GM21717 (cell line): Measurements from ENCODE around the gene RFX3.

Experiments used
- ATAC-seq: cut with Tn5 transposase; IDR thresholded peaks from one replicate; pipeline ENCODE4 v1.9.1; 2021; ENCODE audit warnings: mild to moderate bottlenecking, moderate library complexity; ENCODE audit not compliant: unreplicated experiment

RFX3 gene

GRCh38 chr9:3290231-3290840, 235.5 kb downstream of the RFX3 start:
- no peak for ATAC-seq

- ATAC-seq: no peak
These were observed 237.1 kb downstream of the RFX3 start for GRCh38 chr9:3288686-3289085.

- ATAC-seq: no peak
These were observed 240.2 kb downstream of the RFX3 start for GRCh38 chr9:3285365-3286161.

GRCh38 chr9:3282365-3282764, 243.4 kb downstream of the RFX3 start:
- ATAC-seq: no peak

GRCh38 chr9:3281399-3281798, 244.4 kb downstream of the RFX3 start:
- ATAC-seq: no peak

GRCh38 chr9:3277200-3277599, 248.6 kb downstream of the RFX3 start:
- ATAC-seq: peak; percentile 68

GRCh38 chr9:3271581-3271980, 254.2 kb downstream of the RFX3 start:
- no peak for ATAC-seq

GRCh38 chr9:3271157-3271556, 254.6 kb downstream of the RFX3 start:
- ATAC-seq: no peak

GRCh38 chr9:3268223-3268622, 257.6 kb downstream of the RFX3 start:
- no peak for ATAC-seq

- no peak for ATAC-seq
These were observed 262.1 kb downstream of the RFX3 start for GRCh38 chr9:3263698-3264097.

GRCh38 chr9:3262826-3263529, 262.8 kb downstream of the RFX3 start:
- ATAC-seq: no peak

GRCh38 chr9:3261484-3261883, 264.3 kb downstream of the RFX3 start:
- no peak for ATAC-seq

- ATAC-seq: no peak
These were observed 269.1 kb downstream of the RFX3 start for GRCh38 chr9:3256571-3257330.

GRCh38 chr9:3251309-3251708, 274.5 kb downstream of the RFX3 start:
- no peak for ATAC-seq

GRCh38 chr9:3250741-3251140, 275.1 kb downstream of the RFX3 start:
- ATAC-seq: no peak

- ATAC-seq: no peak
These were observed 278.6 kb downstream of the RFX3 start for GRCh38 chr9:3247211-3247610.

- no peak for ATAC-seq
These were observed 279.6 kb downstream of the RFX3 start for GRCh38 chr9:3246241-3246640.

GRCh38 chr9:3244963-3245653, 280.7 kb downstream of the RFX3 start:
- peak; percentile 77 for ATAC-seq

- ATAC-seq: no peak
These were observed 282.1 kb downstream of the RFX3 start for GRCh38 chr9:3243683-3244082.

GRCh38 chr9:3241290-3241689, 284.5 kb downstream of the RFX3 start:
- ATAC-seq: no peak
